ENCODE measurements around the gene PTPRH. TPM values are rescaled to one million over a fixed set of nuclear protein-coding genes. Genes with fewer than 3 reads are reported as not detected.
A peak's percentile ranks its signal among the peaks of the same experiment; 100 is the strongest.

Gene PTPRH
- total and polyA plus RNA-seq, 9 of the 15 experiments (the other 6 are each of a cell fraction or from before 2014, with no cell fraction given): 0.87 to 34.3 (median 22.7) TPM

GRCh38 chr19:55146705-55147273, 62.5 kb downstream of the PTPRH start (continued):
- TF ChIP-seq, protein P1, sequence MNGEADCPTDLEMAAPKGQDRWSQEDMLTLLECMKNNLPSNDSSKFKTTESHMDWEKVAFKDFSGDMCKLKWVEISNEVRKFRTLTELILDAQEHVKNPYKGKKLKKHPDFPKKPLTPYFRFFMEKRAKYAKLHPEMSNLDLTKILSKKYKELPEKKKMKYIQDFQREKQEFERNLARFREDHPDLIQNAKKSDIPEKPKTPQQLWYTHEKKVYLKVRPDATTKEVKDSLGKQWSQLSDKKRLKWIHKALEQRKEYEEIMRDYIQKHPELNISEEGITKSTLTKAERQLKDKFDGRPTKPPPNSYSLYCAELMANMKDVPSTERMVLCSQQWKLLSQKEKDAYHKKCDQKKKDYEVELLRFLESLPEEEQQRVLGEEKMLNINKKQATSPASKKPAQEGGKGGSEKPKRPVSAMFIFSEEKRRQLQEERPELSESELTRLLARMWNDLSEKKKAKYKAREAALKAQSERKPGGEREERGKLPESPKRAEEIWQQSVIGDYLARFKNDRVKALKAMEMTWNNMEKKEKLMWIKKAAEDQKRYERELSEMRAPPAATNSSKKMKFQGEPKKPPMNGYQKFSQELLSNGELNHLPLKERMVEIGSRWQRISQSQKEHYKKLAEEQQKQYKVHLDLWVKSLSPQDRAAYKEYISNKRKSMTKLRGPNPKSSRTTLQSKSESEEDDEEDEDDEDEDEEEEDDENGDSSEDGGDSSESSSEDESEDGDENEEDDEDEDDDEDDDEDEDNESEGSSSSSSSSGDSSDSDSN (IDR thresholded peaks at IDR 0.05; ENCODE audit: borderline replicate concordance in 1 of 2, low read depth in 2 of 2, low read length in 2 of 2): no peak
- TF ChIP-seq, protein P2, sequence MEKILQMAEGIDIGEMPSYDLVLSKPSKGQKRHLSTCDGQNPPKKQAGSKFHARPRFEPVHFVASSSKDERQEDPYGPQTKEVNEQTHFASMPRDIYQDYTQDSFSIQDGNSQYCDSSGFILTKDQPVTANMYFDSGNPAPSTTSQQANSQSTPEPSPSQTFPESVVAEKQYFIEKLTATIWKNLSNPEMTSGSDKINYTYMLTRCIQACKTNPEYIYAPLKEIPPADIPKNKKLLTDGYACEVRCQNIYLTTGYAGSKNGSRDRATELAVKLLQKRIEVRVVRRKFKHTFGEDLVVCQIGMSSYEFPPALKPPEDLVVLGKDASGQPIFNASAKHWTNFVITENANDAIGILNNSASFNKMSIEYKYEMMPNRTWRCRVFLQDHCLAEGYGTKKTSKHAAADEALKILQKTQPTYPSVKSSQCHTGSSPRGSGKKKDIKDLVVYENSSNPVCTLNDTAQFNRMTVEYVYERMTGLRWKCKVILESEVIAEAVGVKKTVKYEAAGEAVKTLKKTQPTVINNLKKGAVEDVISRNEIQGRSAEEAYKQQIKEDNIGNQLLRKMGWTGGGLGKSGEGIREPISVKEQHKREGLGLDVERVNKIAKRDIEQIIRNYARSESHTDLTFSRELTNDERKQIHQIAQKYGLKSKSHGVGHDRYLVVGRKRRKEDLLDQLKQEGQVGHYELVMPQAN (IDR thresholded peaks at IDR 0.05; ENCODE audit: borderline replicate concordance): no peak
- TF ChIP-seq ELK3 (CRISPR knock-in tag; IDR thresholded peaks at IDR 0.05) (no peak), RBM15 (IDR thresholded peaks at IDR 0.05; ENCODE audit: insufficient read depth, low read length) (no peak), MBD1 (CRISPR knock-in tag; IDR thresholded peaks at IDR 0.05) (no peak), NFIX (CRISPR knock-in tag; IDR thresholded peaks at IDR 0.05; ENCODE audit: low read depth) (no peak), ZNF232 (CRISPR knock-in tag; IDR thresholded peaks at IDR 0.05) (no peak), RAD21 (CRISPR knock-in tag; conservative IDR thresholded peaks at IDR 0.05 in 1 of 2, IDR thresholded peaks at IDR 0.05 in 1 of 2) (no peak), SP1 (CRISPR knock-in tag; IDR thresholded peaks at IDR 0.05) (peak; percentile 81), CLOCK (CRISPR knock-in tag; IDR thresholded peaks at IDR 0.05; ENCODE audit: borderline replicate concordance) (no peak), ZNF12 (CRISPR knock-in tag; IDR thresholded peaks at IDR 0.05) (no peak)

Measured in K562 (cell line).